Activated T-helper 1 cell treated with anti-CD3 and anti-CD28 coated beads, Interleukin-12 subunit alpha, Interleukin-12 subunit beta, Interleukin-2, Interleukin-4 antibody, amounts not matched to agents 30 ng/mL and 10 ng/mL and 1 ng/mL, durations not matched to agents 14 hours and 24 hours and 36 hours (primary cell): ENCODE results near the gene PRDM16. TPM values are rescaled to one million over a fixed set of nuclear protein-coding genes. Genes with fewer than 3 reads are reported as not detected.

Experiments
- DNase-seq: peaks from one replicate; pipeline ENCODE4 v3.0.0; 2021; ENCODE audit warnings: low spot score
- H3K27ac Mint-ChIP-seq: one replicate; pipeline ENCODE4 v1.8.0; 2021; ENCODE audit warnings: mild to moderate bottlenecking, mixed read lengths
- H3K27me3 Mint-ChIP-seq: one replicate; pipeline ENCODE4 v1.8.0; 2022; ENCODE audit warnings: mild to moderate bottlenecking, moderate library complexity, mixed read lengths; ENCODE audit not compliant: insufficient read depth
- H3K36me3 Mint-ChIP-seq: one replicate; pipeline ENCODE4 v1.8.0; 2021; ENCODE audit warnings: low read depth, mixed read lengths
- H3K4me1 Mint-ChIP-seq: one replicate; pipeline ENCODE4 v1.8.0; 2021; ENCODE audit warnings: low read depth, mixed read lengths
- H3K4me3 Mint-ChIP-seq: one replicate; pipeline ENCODE4 v1.8.0; 2021; ENCODE audit warnings: mild to moderate bottlenecking, moderate library complexity, mixed read lengths
- H3K9me3 Mint-ChIP-seq: one replicate; pipeline ENCODE4 v1.8.0; 2021; ENCODE audit warnings: mixed read lengths
- intact Hi-C: fragments of 100-400 bp; cut with micrococcal nuclease; formaldehyde crosslinking; loops from one replicate; pipeline ENCODE4 v1.15.1; 2024
- total RNA-seq: library from RNA; stranded (reverse); gene quantifications from 2 replicates; pipeline ENCODE4 v1.2.3, GENCODE V29; 2022

The PRDM16 gene
- total RNA-seq, 1 donor from 2014 or later, result not detected

DNA sequence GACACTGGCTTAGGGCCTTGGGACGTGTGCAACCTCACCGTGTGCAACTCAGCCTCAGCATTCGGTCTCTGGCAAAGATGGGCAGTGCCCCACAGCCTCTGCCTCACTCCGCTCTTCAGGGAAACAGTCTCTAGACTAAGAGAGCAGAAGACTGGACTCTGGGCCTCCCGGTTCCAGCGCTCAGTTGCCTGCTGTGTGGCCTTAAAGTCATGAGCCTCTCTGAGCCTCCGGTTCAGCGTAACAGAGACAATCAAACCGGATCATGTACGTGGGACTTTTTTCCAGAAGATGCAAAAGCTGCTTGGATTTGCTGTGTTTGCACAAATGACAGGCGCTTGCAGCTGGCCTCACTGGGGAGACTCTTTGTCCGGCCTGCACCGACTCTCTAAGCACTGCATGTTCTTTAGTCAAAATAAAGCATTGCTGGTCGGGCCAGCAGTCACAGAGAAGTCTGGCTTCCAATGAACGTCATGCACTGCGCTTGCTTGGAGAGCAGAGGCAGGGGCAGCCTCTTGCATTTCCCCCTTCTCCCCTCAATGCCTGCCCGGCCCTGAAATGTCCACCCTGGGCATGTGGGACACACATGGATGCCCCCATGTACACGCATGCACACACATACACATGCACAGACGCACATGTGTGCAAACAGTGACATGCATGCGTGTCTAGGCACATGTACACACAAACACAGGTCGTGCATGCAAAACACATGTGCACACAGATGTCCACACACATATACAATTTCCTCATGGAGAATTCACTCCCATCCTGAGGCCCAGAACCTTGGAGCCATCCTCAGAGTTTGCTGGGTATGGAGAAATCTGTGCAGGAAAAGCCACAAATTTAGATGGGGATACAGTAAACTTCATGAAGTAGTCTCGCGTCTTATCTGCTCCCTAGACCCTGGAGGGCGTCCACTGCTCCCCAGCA, 152.4 kb downstream of the PRDM16 start:
- H3K9me3 Mint-ChIP-seq, result no peaks in the 10 kb centered on the region
- intact Hi-C loops, result no loop called here
- DNase-seq, result no peak
- H3K4me3 Mint-ChIP-seq, result no peak overlapping the region
- no peaks in the 10 kb centered on the region for H3K4me1 Mint-ChIP-seq
- no peaks in the 10 kb centered on the region for H3K36me3 Mint-ChIP-seq
- H3K27me3 Mint-ChIP-seq, result no peaks in the 10 kb centered on the region
- H3K27ac Mint-ChIP-seq, result no peak overlapping the region

DNA sequence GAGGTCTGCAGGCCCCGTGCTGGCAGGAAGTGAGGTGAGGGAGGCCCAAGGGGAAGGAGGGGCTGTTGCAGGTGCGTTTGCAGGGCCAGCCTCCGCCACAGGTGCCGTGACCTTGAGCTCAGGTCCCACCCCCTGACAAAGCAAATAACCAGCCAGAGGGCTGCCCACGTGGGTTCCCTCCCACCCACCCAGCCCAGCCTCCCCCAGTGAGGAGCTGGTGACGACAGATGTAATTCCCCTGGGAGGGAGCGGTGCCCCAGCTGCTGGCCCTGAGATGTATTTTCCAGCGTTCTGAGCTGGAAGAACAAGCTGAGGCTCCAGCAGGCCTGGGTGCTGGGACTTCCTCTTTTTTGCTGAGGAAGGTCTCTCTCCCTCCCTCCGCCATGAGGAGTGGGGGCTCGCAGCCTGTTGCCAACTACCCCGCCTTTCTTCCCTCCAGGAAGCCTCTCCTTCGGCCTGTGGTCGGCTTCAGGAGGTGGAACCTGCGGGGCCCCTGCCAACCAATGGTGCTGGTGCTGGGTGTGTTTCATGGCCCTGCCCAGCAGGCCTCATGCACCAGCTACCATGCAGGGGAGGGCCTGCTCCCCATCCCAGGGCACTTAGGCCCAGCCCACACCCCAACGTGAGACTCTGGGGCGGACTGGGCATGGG, 153.2 kb downstream of the PRDM16 start:
- Mint-ChIP-seq H3K36me3 (no peaks in the 10 kb centered on the region), H3K9me3 (no peaks in the 10 kb centered on the region), H3K4me1 (no peaks in the 10 kb centered on the region), H3K4me3 (no peak overlapping the region), H3K27me3 (no peaks in the 10 kb centered on the region), H3K27ac (no peak overlapping the region)
- no peak for DNase-seq
- intact Hi-C loops, result no loop called here

GRCh38 chr1:3225661-3226060, 156.7 kb downstream of the PRDM16 start:
- H3K27me3 Mint-ChIP-seq, result no peaks in the 10 kb centered on the region
- H3K27ac Mint-ChIP-seq, result no peak overlapping the region
- H3K9me3 Mint-ChIP-seq, result no peaks in the 10 kb centered on the region
- DNase-seq, result no peak
- no peak overlapping the region for H3K4me3 Mint-ChIP-seq
- no peaks in the 10 kb centered on the region for H3K36me3 Mint-ChIP-seq
- intact Hi-C loops, result no loop called here
- no peaks in the 10 kb centered on the region for H3K4me1 Mint-ChIP-seq

- no peak overlapping the region for H3K27ac Mint-ChIP-seq
- no peak overlapping the region for H3K4me3 Mint-ChIP-seq
- DNase-seq, result no peak
- H3K9me3 Mint-ChIP-seq, result no peaks in the 10 kb centered on the region
- intact Hi-C loops, result no loop called here
- H3K4me1 Mint-ChIP-seq, result no peaks in the 10 kb centered on the region
- H3K36me3 Mint-ChIP-seq, result no peaks in the 10 kb centered on the region
- H3K27me3 Mint-ChIP-seq, result no peaks in the 10 kb centered on the region
Measured at GRCh38 chr1:3226191-3226590, 157.2 kb downstream of the PRDM16 start.

- Mint-ChIP-seq H3K27ac (no peak overlapping the region), H3K4me1 (no peaks in the 10 kb centered on the region), H3K27me3 (no peaks in the 10 kb centered on the region), H3K36me3 (no peaks in the 10 kb centered on the region), H3K9me3 (no peaks in the 10 kb centered on the region), H3K4me3 (no peak overlapping the region)
- no peak for DNase-seq
- intact Hi-C loops, result no loop called here
Measured at GRCh38 chr1:3226701-3227350, 157.8 kb downstream of the PRDM16 start.

DNA sequence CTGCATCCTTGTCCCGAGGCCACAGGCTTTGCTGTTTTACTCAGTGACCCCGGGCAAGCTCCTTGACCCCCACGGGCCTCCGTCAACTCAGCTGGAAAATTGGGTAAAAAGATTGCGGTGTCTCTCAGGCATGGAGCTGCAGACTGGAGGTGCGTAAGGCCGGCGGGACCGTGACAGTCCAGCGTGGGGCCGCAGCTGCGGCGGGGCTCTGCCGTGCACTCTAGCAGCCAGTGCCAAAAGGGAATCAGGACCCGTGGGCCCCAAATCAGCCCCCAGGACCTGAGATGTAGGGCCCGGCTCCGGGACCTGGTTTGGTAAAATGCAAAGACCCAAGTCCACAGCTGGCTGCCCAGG, 158.3 kb downstream of the PRDM16 start:
- DNase-seq, result no peak
- Mint-ChIP-seq H3K27ac (no peak overlapping the region), H3K4me1 (no peaks in the 10 kb centered on the region), H3K9me3 (no peaks in the 10 kb centered on the region), H3K27me3 (no peaks in the 10 kb centered on the region), H3K4me3 (no peak overlapping the region), H3K36me3 (no peaks in the 10 kb centered on the region)
- intact Hi-C loops, result no loop called here

DNA sequence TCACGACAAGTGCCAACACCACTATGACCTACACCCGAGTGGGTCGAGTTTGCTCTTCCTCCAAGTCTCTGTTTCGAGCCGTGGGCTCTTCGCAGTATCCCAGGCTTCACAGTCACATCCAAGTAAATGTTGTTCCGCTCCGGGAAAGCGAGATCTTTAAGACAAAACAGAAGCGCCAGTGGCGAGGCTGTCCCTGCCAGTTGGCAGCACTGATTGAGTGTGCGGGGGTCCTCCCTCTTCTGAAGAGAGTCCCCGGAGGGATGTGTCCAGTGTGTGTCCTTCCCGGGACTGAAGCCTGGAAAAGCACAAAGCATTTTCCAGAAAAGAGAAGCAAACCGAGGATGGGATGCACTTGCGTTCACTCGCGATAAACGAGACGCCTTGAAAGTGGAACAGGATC, 158.9 kb downstream of the PRDM16 start:
- no peaks in the 10 kb centered on the region for H3K36me3 Mint-ChIP-seq
- no peaks in the 10 kb centered on the region for H3K9me3 Mint-ChIP-seq
- intact Hi-C loops, result no loop called here
- no peak for DNase-seq
- H3K4me1 Mint-ChIP-seq, result no peaks in the 10 kb centered on the region
- no peak overlapping the region for H3K27ac Mint-ChIP-seq
- no peak overlapping the region for H3K4me3 Mint-ChIP-seq
- no peaks in the 10 kb centered on the region for H3K27me3 Mint-ChIP-seq

DNA sequence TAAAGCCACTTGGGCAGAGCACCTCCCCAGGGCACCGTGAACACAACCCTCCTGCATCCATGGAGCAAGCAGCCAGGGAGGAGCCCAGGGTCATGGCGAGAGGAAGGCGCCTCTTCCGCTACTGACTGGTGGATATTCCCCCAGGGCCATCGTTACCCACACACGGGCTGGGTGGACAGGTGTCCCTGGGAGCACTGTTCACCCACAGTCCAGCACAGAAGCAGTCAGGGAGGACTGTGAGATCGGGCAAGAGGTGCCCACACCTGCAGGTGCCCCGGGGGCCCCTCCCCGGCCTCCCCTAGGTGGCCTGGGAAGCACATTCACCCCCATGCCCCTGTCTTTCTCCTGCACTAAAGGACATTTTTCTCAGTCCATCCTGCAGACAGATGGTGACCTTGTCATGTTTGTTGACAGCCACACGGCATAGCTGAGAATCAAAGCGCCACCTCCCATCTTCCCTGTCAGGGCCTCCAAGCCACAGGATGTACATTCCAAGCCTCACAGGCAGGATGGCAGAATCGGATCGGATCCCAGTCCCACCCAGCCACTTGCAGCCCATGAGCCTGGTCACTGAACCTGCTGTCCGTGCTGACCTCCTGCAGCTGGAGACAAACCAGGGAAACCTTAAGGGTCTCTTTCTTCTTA, 160.2 kb downstream of the PRDM16 start:
- H3K4me1 Mint-ChIP-seq, result no peaks in the 10 kb centered on the region
- no peak overlapping the region for H3K4me3 Mint-ChIP-seq
- H3K9me3 Mint-ChIP-seq, result no peaks in the 10 kb centered on the region
- no peak overlapping the region for H3K27ac Mint-ChIP-seq
- no peak for DNase-seq
- no peaks in the 10 kb centered on the region for H3K36me3 Mint-ChIP-seq
- H3K27me3 Mint-ChIP-seq, result no peaks in the 10 kb centered on the region
- intact Hi-C loops, result no loop called here

- no peak for DNase-seq
- H3K27ac Mint-ChIP-seq, result no peak overlapping the region
- no peak overlapping the region for H3K4me3 Mint-ChIP-seq
- no peaks in the 10 kb centered on the region for H3K27me3 Mint-ChIP-seq
- intact Hi-C loops, result no loop called here
- H3K9me3 Mint-ChIP-seq, result no peaks in the 10 kb centered on the region
- H3K36me3 Mint-ChIP-seq, result no peaks in the 10 kb centered on the region
- no peaks in the 10 kb centered on the region for H3K4me1 Mint-ChIP-seq
Measured at GRCh38 chr1:3230553-3230952, 161.6 kb downstream of the PRDM16 start.

- DNase-seq, result no peak
- Mint-ChIP-seq H3K9me3 (no peaks in the 10 kb centered on the region), H3K4me1 (no peaks in the 10 kb centered on the region), H3K4me3 (no peak overlapping the region), H3K27ac (no peak overlapping the region), H3K36me3 (no peaks in the 10 kb centered on the region), H3K27me3 (no peaks in the 10 kb centered on the region)
- intact Hi-C loops, result no loop called here
Measured at GRCh38 chr1:3231245-3231644, 162.2 kb downstream of the PRDM16 start.

DNA sequence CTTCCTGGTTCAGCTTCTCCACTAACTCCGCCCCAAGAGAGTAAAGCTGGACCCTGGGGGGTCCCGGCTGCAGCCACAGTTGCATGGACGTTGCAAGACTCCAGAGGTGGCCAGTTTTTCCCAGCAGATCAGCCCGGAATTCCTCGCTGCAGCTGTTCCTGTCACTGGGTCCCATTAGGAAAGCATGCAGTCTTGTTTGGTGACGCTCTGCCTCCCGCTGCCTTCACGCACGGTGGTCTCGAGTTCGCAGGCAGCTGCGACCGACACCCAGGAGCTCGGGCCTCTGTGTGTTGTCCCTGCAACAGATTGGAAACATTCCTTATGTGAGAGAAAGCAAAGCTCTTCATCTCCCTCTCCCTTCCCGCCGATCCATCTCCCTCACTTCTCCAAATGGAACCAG, 162.8 kb downstream of the PRDM16 start:
- H3K4me3 Mint-ChIP-seq, result no peak overlapping the region
- H3K27ac Mint-ChIP-seq, result no peak overlapping the region
- DNase-seq, result no peak

GRCh38 chr1:3233031-3233430, 164.0 kb downstream of the PRDM16 start:
- no peaks in the 10 kb centered on the region for H3K9me3 Mint-ChIP-seq
- no peak overlapping the region for H3K27ac Mint-ChIP-seq
- DNase-seq, result no peak
- H3K4me3 Mint-ChIP-seq, result no peak overlapping the region
- intact Hi-C loops, result no loop called here
- H3K4me1 Mint-ChIP-seq, result no peaks in the 10 kb centered on the region
- H3K27me3 Mint-ChIP-seq, result no peaks in the 10 kb centered on the region
- H3K36me3 Mint-ChIP-seq, result no peaks in the 10 kb centered on the region

More for the DNA sequence above, 162.8 kb downstream of the PRDM16 start:
- no peaks in the 10 kb centered on the region for H3K4me1 Mint-ChIP-seq
- no peaks in the 10 kb centered on the region for H3K27me3 Mint-ChIP-seq
- no peaks in the 10 kb centered on the region for H3K9me3 Mint-ChIP-seq
- intact Hi-C loops, result no loop called here
- H3K36me3 Mint-ChIP-seq, result no peaks in the 10 kb centered on the region

GRCh38 chr1:3233551-3233950, 164.5 kb downstream of the PRDM16 start:
- no peaks in the 10 kb centered on the region for H3K36me3 Mint-ChIP-seq

More at GRCh38 chr1:3233551-3233950, 164.5 kb downstream of the PRDM16 start:
- Mint-ChIP-seq H3K9me3 (no peaks in the 10 kb centered on the region), H3K4me3 (no peak overlapping the region), H3K27me3 (no peaks in the 10 kb centered on the region), H3K27ac (no peak overlapping the region), H3K4me1 (no peaks in the 10 kb centered on the region)
- intact Hi-C loops, result no loop called here
- no peak for DNase-seq
